SK-N-SH (cell line): ENCODE data around the gene PRPH. TPM values are rescaled to one million over a fixed set of nuclear protein-coding genes. Genes with fewer than 3 reads are reported as not detected.

Experiments used
- CTCF ChIA-PET: fragments of 300-600, 350-600 bp; formaldehyde crosslinking; extraction: SDS; loops from one replicate; lab custom pipeline; 2021; lab: Yijun Ruan, JAX
- POLR2A ChIA-PET: fragments of 350-600 bp; sonication (Branson Sonifier 250); formaldehyde crosslinking; extraction: SDS; loops from one replicate; lab custom pipeline; 2020; ENCODE audit warnings: antibody characterized with exemption, inconsistent platforms; lab: Yijun Ruan, JAX
- DNase-seq: peaks from one replicate; pipeline ENCODE4 v3.0.0; 2012
- H2AFZ ChIP-seq: fragments of 200-600 bp; sonication (generic); 2 replicates; pipeline ENCODE4 v1.8.1; 2016; ENCODE audit warnings: antibody characterized with exemption, mild to moderate bottlenecking, low read depth
- H3F3A ChIP-seq: fragments of 200-600 bp; sonication (generic); replicated peaks from 2 replicates; pipeline ENCODE3; 2016; ENCODE audit warnings: antibody characterized with exemption, mild to moderate bottlenecking; ENCODE audit not compliant: insufficient read depth
- H3K27ac ChIP-seq, 2 experiments: fragments of 200-500 bp in 1 of 2; fragments of 200-600 bp in 1 of 2; sonication (Bioruptor generic) in 1 of 2; sonication (generic), shearing (Covaris generic) in 1 of 2; 2 replicates each; pipeline versions ENCODE4 v1.5.1 to v1.6.1; 2014 to 2016; ENCODE audit warnings: low read depth in 2 of 2, inconsistent platforms in 1 of 2, low read length in 1 of 2, mild to moderate bottlenecking in 1 of 2, mixed read lengths in 1 of 2
- H3K27me3 ChIP-seq: fragments of 200-600 bp; sonication (generic), shearing (Covaris generic); 2 replicates; pipeline ENCODE4 v1.6.1; 2016; ENCODE audit warnings: mixed run types; ENCODE audit not compliant: insufficient read depth
- H3K36me3 ChIP-seq, 2 experiments: fragments of 200-500 bp in 1 of 2; fragments of 200-600 bp in 1 of 2; sonication (Bioruptor generic) in 1 of 2; sonication (generic) in 1 of 2; replicated peaks in 1 of 2; 2 replicates each; pipeline versions ENCODE3 to v1.5.1; 2014 to 2016; ENCODE audit warnings: low read length in 1 of 2, mild to moderate bottlenecking in 1 of 2; ENCODE audit not compliant: insufficient read depth in 2 of 2, control insufficient read depth in 1 of 2
- H3K4me1 ChIP-seq, 2 experiments: fragments of 200-500 bp in 1 of 2; fragments of 200-600 bp in 1 of 2; sonication (Bioruptor generic) in 1 of 2; sonication (generic), shearing (Covaris generic) in 1 of 2; 2 replicates each; pipeline versions ENCODE4 v1.5.1 to v1.6.1; 2014 to 2016; ENCODE audit warnings: low read depth in 1 of 2, low read length in 1 of 2, mixed run types in 1 of 2; ENCODE audit not compliant: insufficient read depth in 2 of 2, control insufficient read depth in 1 of 2
- H3K4me2 ChIP-seq: fragments of 200-600 bp; sonication (generic), shearing (Covaris generic); 2 replicates; pipeline ENCODE4 v1.6.1; 2017; ENCODE audit warnings: mixed run types
- H3K4me3 ChIP-seq, 2 experiments: fragments of 200-500 bp in 1 of 2; fragments of 200-600 bp in 1 of 2; sonication (Bioruptor generic) in 1 of 2; sonication (generic), shearing (Covaris generic) in 1 of 2; 2 replicates each; pipeline versions ENCODE4 v1.5.1 to v1.8.1; 2014 to 2016; ENCODE audit warnings: low read depth in 2 of 2, inconsistent platforms in 1 of 2, low read length in 1 of 2, mild to moderate bottlenecking in 1 of 2, mixed read lengths in 1 of 2, moderate library complexity in 1 of 2
- H3K79me2 ChIP-seq: fragments of 200-600 bp; sonication (generic); 2 replicates; pipeline ENCODE4 v1.8.1; 2017; ENCODE audit warnings: mild to moderate bottlenecking; ENCODE audit not compliant: insufficient read depth
- H3K9ac ChIP-seq: fragments of 200-600 bp; sonication (generic); 2 replicates; pipeline ENCODE4 v1.6.1; 2017; ENCODE audit warnings: mixed run types
- H3K9me2 ChIP-seq: fragments of 200-600 bp; sonication (generic); 2 replicates; pipeline ENCODE4 v1.6.1; 2017; ENCODE audit warnings: mixed run types
- H3K9me3 ChIP-seq: fragments of 200-600 bp; sonication (generic); 2 replicates; pipeline ENCODE4 v1.6.1; 2017; ENCODE audit warnings: mixed run types, mild to moderate bottlenecking, moderate library complexity
- H4K20me1 ChIP-seq: fragments of 200-600 bp; sonication (generic); 2 replicates; pipeline ENCODE4 v1.6.1; 2017; ENCODE audit warnings: mild to moderate bottlenecking, mixed run types; ENCODE audit not compliant: insufficient read depth
- ELF1 ChIP-seq: IDR thresholded peaks from 2 replicates; pipeline ENCODE4 v1.4.0; 2012
- GABPA ChIP-seq: IDR thresholded peaks from 2 replicates; pipeline ENCODE4 v1.4.0; 2012; ENCODE audit warnings: low read depth, mild to moderate bottlenecking
- GATA2 ChIP-seq: sonication (generic); formaldehyde crosslinking; IDR thresholded peaks from 2 replicates; pipeline ENCODE4 v1.5.0; 2020; ENCODE audit warnings: mild to moderate bottlenecking, missing genetic modification reagents
- MAX ChIP-seq: IDR thresholded peaks from 2 replicates; pipeline ENCODE4 v1.4.0; 2012; ENCODE audit warnings: low read depth
- RAD21 ChIP-seq: IDR thresholded peaks from 2 replicates; pipeline ENCODE4 v1.6.1; 2012; ENCODE audit warnings: mild to moderate bottlenecking, low read length
- RXRA ChIP-seq: IDR thresholded peaks from 2 replicates; pipeline ENCODE4 v1.4.0; 2012; ENCODE audit warnings: low read depth, mild to moderate bottlenecking, borderline replicate concordance
- TCF12 ChIP-seq: IDR thresholded peaks from 2 replicates; pipeline ENCODE4 v1.4.0; 2012
- ZBTB33 ChIP-seq: IDR thresholded peaks from 2 replicates; pipeline ENCODE4 v1.4.0; 2012; ENCODE audit warnings: low read depth, borderline replicate concordance
- WGBS: methylation state at CpG from one replicate; pipeline ENCODE4 v1.1.6; 2017; ENCODE audit warnings: low lambda C conversion rate; 5-methylcytosine and 5-hydroxymethylcytosine counted together
- polyA plus RNA-seq, 3 experiments: library from polyadenylated mRNA; depleted of rRNA; stranded (reverse); fragments of >200 nt; gene quantifications; 2 replicates each; pipeline ENCODE4 v1.2.3, GENCODE V29; 2012

PRPH gene
- polyA plus RNA-seq, 1 of the 3 experiments (the other 2 are of a cell fraction), result 1.9 TPM

DNA sequence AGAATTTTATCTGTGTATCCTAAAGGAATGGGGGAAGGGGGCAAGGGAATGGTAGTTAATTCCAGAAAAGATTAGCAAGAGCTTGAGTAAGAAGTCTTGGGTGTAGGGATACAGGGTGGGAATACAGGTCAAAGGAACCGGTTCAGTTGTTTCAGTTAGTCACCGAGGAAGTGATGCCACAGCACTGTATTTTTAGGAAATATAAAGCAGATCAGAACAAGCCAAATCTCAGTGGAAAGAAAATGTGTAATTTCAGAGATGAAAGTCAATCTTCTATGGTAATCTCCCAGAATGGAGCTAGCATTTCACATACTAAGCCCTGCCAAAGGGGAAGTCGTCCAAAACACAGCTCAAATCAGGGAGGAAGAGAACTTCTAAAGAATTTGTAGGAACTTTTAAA lies 34.8 kb upstream of the PRPH start:
- no peak for DNase-seq
- CTCF ChIA-PET, result interaction anchor here (0.9 to 1.5 kb wide), 7 partner anchors 25 to 172 kb away, joined by 3 to 7 read pairs (median 4); partner anchors contain the start of gene DNAJC22
- Histone ChIP-seq H3K36me3 (no peaks in the 10 kb centered on the region), H3K4me2 (peak overlapping the region; percentile 56; the same call in 1 of the 2 replicates), H3K4me1 (peaks cover 0 to 20% of the 10 kb centered on the region in 2 experiments; a peak in 2 of 4 replicates), H3K4me3 (no peak overlapping the region), H3F3A (peaks cover 40% of the 10 kb centered on the region), H3K27ac (peak overlapping the region in 1 of 2 experiments; percentile 78; a peak in 2 of 4 replicates), H3K9ac (peak overlapping the region; percentile 36; the same call in 1 of the 2 replicates), H3K27me3 (no peaks in the 10 kb centered on the region), H3K79me2 (no peaks in the 10 kb centered on the region), H3K9me2 (no peaks in the 10 kb centered on the region), H2AFZ (peak overlapping the region; percentile 74), H4K20me1 (no peaks in the 10 kb centered on the region)
- POLR2A ChIA-PET, result no interaction called here
- WGBS, result 51% methylated on average over 3 of the region's 3 CpGs
- no peak for TF ChIP-seq TCF12
- no peak for TF ChIP-seq RAD21
- TF ChIP-seq MAX, result no peak
- TF ChIP-seq, all 33 proteins: peak for 0
- H3K9me3 ChIP-seq, result no peaks in the 10 kb centered on the region

- peak overlapping the region in 1 of 2 experiments; percentile 78; a peak in 2 of 4 replicates for H3K27ac ChIP-seq
- H3K4me1 ChIP-seq, result peaks cover 0 to 21% of the 10 kb centered on the region in 2 experiments; a peak in 2 of 4 replicates
- no peak for DNase-seq
- no peaks in the 10 kb centered on the region for H3K9me2 ChIP-seq
- no peak for TF ChIP-seq GATA2 (CRISPR knock-in tag)
- no peak for TF ChIP-seq RXRA
- TF ChIP-seq ELF1, result no peak
- no peak for TF ChIP-seq ZBTB33
- TF ChIP-seq GABPA, result no peak
- no peaks in the 10 kb centered on the region for H3K79me2 ChIP-seq
- no peaks in the 10 kb centered on the region for H3K9me3 ChIP-seq
- peak overlapping the region; percentile 74 for H2AFZ ChIP-seq
- ChIA-PET CTCF (interaction anchor here (0.6 to 1.5 kb wide), 9 partner anchors 26 to 278 kb away, joined by 3 to 7 read pairs (median 4); partner anchors contain the start of genes DNAJC22 and KCNH3), POLR2A (no interaction called here)
- H3K9ac ChIP-seq, result peak overlapping the region; percentile 36; the same call in 1 of the 2 replicates
- H3F3A ChIP-seq, result peaks cover 40% of the 10 kb centered on the region
- H3K4me3 ChIP-seq, result no peak overlapping the region
- peak overlapping the region; percentile 56; the same call in 1 of the 2 replicates for H3K4me2 ChIP-seq
- no peaks in the 10 kb centered on the region for H4K20me1 ChIP-seq
- no peaks in the 10 kb centered on the region for H3K27me3 ChIP-seq
- WGBS, result 94% methylated on average over 11 of the region's 11 CpGs
- H3K36me3 ChIP-seq, result no peaks in the 10 kb centered on the region
Measured at GRCh38 chr12:49260571-49261363, 34.2 kb upstream of the PRPH start.
